Natural killer cell (primary cell): Measurements from ENCODE around the gene RNASET2. TPM values are rescaled to one million over a fixed set of nuclear protein-coding genes. Genes with fewer than 3 reads are reported as not detected.

Source experiments
- ATAC-seq, 3 donors: fragments of 150-1000 bp in 2 of 3; fragments of 200-7000 bp in 1 of 3; cut with Tn5 transposase; 1 replicate in 1 of 3; 2 replicates in 2 of 3; pipeline ENCODE4 v1.10.0; 2021; ENCODE audit warnings: mild to moderate bottlenecking in 2 of 3, moderate library complexity in 2 of 3
- DNase-seq, 2 donors: peaks; one replicate each; pipeline versions ENCODE4 v3.0.0 to v3.0.0-alpha.2; 2013 to 2021; ENCODE audit warnings: mixed read lengths in 1 of 2
- H3K27ac ChIP-seq: one replicate; pipeline ENCODE4 v1.5.1; 2013; ENCODE audit warnings: mild to moderate bottlenecking, low read length
- H3K27me3 ChIP-seq: one replicate; pipeline ENCODE4 v1.6.1; 2013; ENCODE audit warnings: low read length; ENCODE audit not compliant: control insufficient read depth, insufficient read depth
- H3K36me3 ChIP-seq: one replicate; pipeline ENCODE4 v1.6.1; 2013; ENCODE audit warnings: low read length; ENCODE audit not compliant: control insufficient read depth, insufficient read depth
- H3K4me1 ChIP-seq: one replicate; pipeline ENCODE4 v1.6.1; 2013; ENCODE audit warnings: low read length; ENCODE audit not compliant: control insufficient read depth, insufficient read depth
- H3K4me3 ChIP-seq: one replicate; pipeline ENCODE4 v1.5.1; 2013; ENCODE audit warnings: low read length
- H3K9me3 ChIP-seq: one replicate; pipeline ENCODE4 v1.6.1; 2013; ENCODE audit warnings: low read length; ENCODE audit not compliant: control insufficient read depth, insufficient read depth
- H3K27ac Mint-ChIP-seq, 2 donors: one replicate each; pipeline ENCODE4 v1.8.0; 2022; ENCODE audit warnings: mild to moderate bottlenecking in 2 of 2, mixed read lengths in 2 of 2, moderate library complexity in 1 of 2
- H3K27me3 Mint-ChIP-seq, 2 donors: one replicate each; pipeline ENCODE4 v1.8.0; 2022; ENCODE audit warnings: low read depth in 2 of 2, mixed read lengths in 2 of 2
- H3K36me3 Mint-ChIP-seq: one replicate; pipeline ENCODE4 v1.8.0; 2022; ENCODE audit warnings: mixed read lengths
- H3K4me1 Mint-ChIP-seq, 2 donors: one replicate each; pipeline ENCODE4 v1.8.0; 2022; ENCODE audit warnings: mixed read lengths in 2 of 2
- H3K4me3 Mint-ChIP-seq: one replicate; pipeline ENCODE4 v1.8.0; 2022; ENCODE audit warnings: mild to moderate bottlenecking, moderate library complexity, mixed read lengths
- H3K9me3 Mint-ChIP-seq, 2 donors: one replicate each; pipeline ENCODE4 v1.8.0; 2022; ENCODE audit warnings: mixed read lengths in 2 of 2
- WGBS: methylation state at CpG from one replicate; pipeline ENCODE4 v1.1.7; 2013; ENCODE audit warnings: missing lambda C conversion rate; ENCODE audit not compliant: insufficient coverage; 5-methylcytosine and 5-hydroxymethylcytosine counted together
- intact Hi-C: fragments of 100-400 bp; cut with micrococcal nuclease; formaldehyde crosslinking; loops from one replicate; pipeline ENCODE4 v1.14.2; 2022
- total RNA-seq, 4 donors: library from RNA; stranded (reverse); fragments of 120-200 nt in 1 of 4; gene quantifications; one replicate each; pipeline versions ENCODE4 v1.2.3 to v1.2.4, GENCODE V29; 2013 to 2022
- TF ChIP-seq, protein P1 (sequence below): fragments of 200-600 bp; IDR thresholded peaks from one replicate; pipeline ENCODE4 v1.8.0; 2022; ENCODE audit warnings: antibody characterized with exemption

Gene RNASET2
- total RNA-seq, 3 donors from 2014 or later (not counting 1 experiment from before 2014, with no cell fraction given), result 65.1 to 106 (median 84.5) TPM

DNA sequence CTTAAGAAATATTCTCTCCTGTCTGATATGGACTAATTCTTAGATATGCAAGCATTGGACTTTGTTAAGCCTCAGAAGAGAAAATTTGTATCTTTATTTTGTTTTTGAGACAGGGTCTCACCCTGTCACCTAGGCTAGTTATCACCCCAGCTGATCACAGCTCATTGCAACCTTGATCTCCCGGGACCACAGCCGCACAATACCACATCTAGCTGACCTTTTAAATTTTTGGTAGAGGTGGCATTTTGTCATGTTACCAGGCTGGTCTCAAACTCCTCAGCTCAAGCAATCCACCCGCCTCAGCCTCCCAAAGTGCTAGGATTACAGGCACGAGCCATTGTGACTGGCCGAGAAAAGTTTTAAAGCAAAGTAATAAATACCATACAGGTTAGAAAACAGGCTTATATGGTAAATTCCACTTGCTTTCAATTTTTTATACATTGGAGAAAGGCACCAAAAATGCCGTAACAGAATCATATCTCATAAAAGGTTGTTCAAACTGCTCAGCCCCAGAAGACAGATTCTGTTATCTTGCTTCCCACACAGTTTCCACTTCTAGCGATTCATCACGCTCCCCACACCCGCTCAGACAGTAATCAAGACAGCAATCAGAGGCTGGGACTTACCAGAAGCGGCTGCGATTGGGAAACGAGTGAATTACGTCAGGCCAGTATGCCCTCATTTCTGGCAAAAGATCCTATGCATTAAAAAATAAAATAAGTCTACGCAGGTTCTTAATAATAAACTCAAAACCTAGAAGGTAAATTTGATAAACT lies 13.8 kb downstream of the RNASET2 start:
- Histone ChIP-seq H3K4me3 (no peak overlapping the region), H3K27ac (no peak overlapping the region), H3K27me3 (no peaks in the 10 kb centered on the region), H3K4me1 (no peaks in the 10 kb centered on the region), H3K9me3 (no peaks in the 10 kb centered on the region), H3K36me3 (peaks cover 53% of the 10 kb centered on the region)
- Mint-ChIP-seq H3K27me3 (no peaks in the 10 kb centered on the region), H3K36me3 (no peaks in the 10 kb centered on the region), H3K27ac (peak overlapping the region in 1 of 2 donors; percentile 18), H3K4me3 (no peak overlapping the region), H3K4me1 (peaks cover 0 to 4% of the 10 kb centered on the region in 2 donors), H3K9me3 (no peaks in the 10 kb centered on the region)
- intact Hi-C loops, result no loop called here
- ATAC-seq (peak in 1 of 3 donors; percentile 72), DNase-seq (peak in 1 of 2 donors; percentile 77)
- TF ChIP-seq, protein P1, sequence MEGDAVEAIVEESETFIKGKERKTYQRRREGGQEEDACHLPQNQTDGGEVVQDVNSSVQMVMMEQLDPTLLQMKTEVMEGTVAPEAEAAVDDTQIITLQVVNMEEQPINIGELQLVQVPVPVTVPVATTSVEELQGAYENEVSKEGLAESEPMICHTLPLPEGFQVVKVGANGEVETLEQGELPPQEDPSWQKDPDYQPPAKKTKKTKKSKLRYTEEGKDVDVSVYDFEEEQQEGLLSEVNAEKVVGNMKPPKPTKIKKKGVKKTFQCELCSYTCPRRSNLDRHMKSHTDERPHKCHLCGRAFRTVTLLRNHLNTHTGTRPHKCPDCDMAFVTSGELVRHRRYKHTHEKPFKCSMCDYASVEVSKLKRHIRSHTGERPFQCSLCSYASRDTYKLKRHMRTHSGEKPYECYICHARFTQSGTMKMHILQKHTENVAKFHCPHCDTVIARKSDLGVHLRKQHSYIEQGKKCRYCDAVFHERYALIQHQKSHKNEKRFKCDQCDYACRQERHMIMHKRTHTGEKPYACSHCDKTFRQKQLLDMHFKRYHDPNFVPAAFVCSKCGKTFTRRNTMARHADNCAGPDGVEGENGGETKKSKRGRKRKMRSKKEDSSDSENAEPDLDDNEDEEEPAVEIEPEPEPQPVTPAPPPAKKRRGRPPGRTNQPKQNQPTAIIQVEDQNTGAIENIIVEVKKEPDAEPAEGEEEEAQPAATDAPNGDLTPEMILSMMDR, result no peak
- 67% methylated on average over 14 of the region's 14 CpGs for WGBS

DNA sequence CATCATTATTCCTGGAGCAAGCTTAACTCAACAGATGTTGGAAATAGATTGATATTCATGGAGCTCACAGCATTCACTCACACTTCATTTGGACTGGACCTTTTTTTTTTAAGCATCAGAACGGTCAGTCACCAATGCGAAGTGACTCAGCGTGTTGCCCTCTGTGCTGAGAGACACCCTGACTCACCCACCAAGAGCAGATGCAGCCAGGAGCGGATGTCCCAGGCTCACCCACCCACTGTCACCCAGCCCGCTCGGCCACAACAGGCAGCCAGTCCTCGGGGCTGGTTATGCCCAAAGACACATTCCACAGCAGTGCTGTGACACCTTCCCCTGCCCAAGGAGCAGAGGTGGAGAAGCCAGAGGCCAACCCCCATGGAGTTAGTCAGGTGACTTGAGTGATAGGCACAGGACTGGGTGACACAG lies 15.7 kb downstream of the RNASET2 start:
- WGBS, result 89% methylated on average over 7 of the region's 7 CpGs
- Histone ChIP-seq H3K27me3 (no peaks in the 10 kb centered on the region), H3K4me3 (no peak overlapping the region), H3K27ac (no peak overlapping the region), H3K36me3 (peaks cover 37% of the 10 kb centered on the region), H3K4me1 (no peaks in the 10 kb centered on the region), H3K9me3 (no peaks in the 10 kb centered on the region)
- ATAC-seq (peak in 1 of 3 donors; percentile 34), DNase-seq (peak in 1 of 2 donors; percentile 4)
- Mint-ChIP-seq H3K9me3 (no peaks in the 10 kb centered on the region), H3K27ac (no peak overlapping the region), H3K4me3 (no peak overlapping the region), H3K36me3 (no peaks in the 10 kb centered on the region), H3K4me1 (peaks cover 0 to 4% of the 10 kb centered on the region in 2 donors), H3K27me3 (no peaks in the 10 kb centered on the region)
- intact Hi-C loops, result no loop called here
- TF ChIP-seq, protein P1, result no peak

- H3K9me3 ChIP-seq, result no peaks in the 10 kb centered on the region
- H3K4me3 ChIP-seq, result no peak overlapping the region
- Mint-ChIP-seq H3K27me3 (no peaks in the 10 kb centered on the region), H3K27ac (no peak overlapping the region), H3K4me1 (peaks cover 0 to 4% of the 10 kb centered on the region in 2 donors), H3K9me3 (no peaks in the 10 kb centered on the region), H3K36me3 (no peaks in the 10 kb centered on the region), H3K4me3 (no peak overlapping the region)
- H3K27me3 ChIP-seq, result no peaks in the 10 kb centered on the region
- H3K36me3 ChIP-seq, result peaks cover 33% of the 10 kb centered on the region
- H3K4me1 ChIP-seq, result no peaks in the 10 kb centered on the region
- no peak overlapping the region for H3K27ac ChIP-seq
- 96% methylated on average over 7 of the region's 7 CpGs for WGBS
- TF ChIP-seq, protein P1, result no peak
- DNase-seq (no peak), ATAC-seq (no peak)
- intact Hi-C loops, result no loop called here
These were observed 16.5 kb downstream of the RNASET2 start for GRCh38 chr6:166939894-166940293.
